HepG2 (cell line): Measurements from ENCODE around the gene ENO2. TPM values are rescaled to one million over a fixed set of nuclear protein-coding genes. Genes with fewer than 3 reads are reported as not detected.

ENCODE experiments used
- AGO2 ChIP-seq: fragments of 200-400 bp; formaldehyde crosslinking; optimal IDR thresholded peaks from 2 replicates; pipeline ENCODE3; 2017; ENCODE audit warnings: mild to moderate bottlenecking, low read depth, low read length, moderate library complexity
- HOXA3 ChIP-seq: sonication (generic); formaldehyde crosslinking; IDR thresholded peaks from 2 replicates; pipeline ENCODE4 v1.5.0; 2020; ENCODE audit warnings: missing genetic modification reagents
- ISL2 ChIP-seq: sonication (generic); formaldehyde crosslinking; IDR thresholded peaks from 2 replicates; pipeline ENCODE4 v1.5.0; 2020; ENCODE audit warnings: missing genetic modification reagents
- JUNB ChIP-seq: sonication (generic); formaldehyde crosslinking; IDR thresholded peaks from 2 replicates; pipeline ENCODE4 v1.8.0; 2022; ENCODE audit warnings: missing genetic modification reagents, mild to moderate bottlenecking, borderline replicate concordance
- KDM2A ChIP-seq: sonication (generic); formaldehyde crosslinking; IDR thresholded peaks from 2 replicates; pipeline ENCODE4 v1.4.0; 2020; ENCODE audit warnings: low read depth, missing genetic modification reagents, borderline replicate concordance
- KLF12 ChIP-seq: sonication (generic); formaldehyde crosslinking; IDR thresholded peaks from 2 replicates; pipeline ENCODE4 v1.4.0; 2020; ENCODE audit warnings: missing genetic modification reagents, borderline replicate concordance
- MBNL3 ChIP-seq: fragments of 250-450 bp; sonication (Bioruptor Pico); conservative IDR thresholded peaks from 2 replicates; pipeline ENCODE4 v1.8.0; 2022; ENCODE audit warnings: mild to moderate bottlenecking, inconsistent platforms
- MIER3 ChIP-seq: IDR thresholded peaks from 2 replicates; pipeline ENCODE4 v1.6.1; 2016; ENCODE audit warnings: missing compliant biosample characterization, borderline replicate concordance
- NRL ChIP-seq: sonication (generic); formaldehyde crosslinking; IDR thresholded peaks from 2 replicates; pipeline ENCODE4 v1.5.0; 2020; ENCODE audit warnings: missing genetic modification reagents, mild to moderate bottlenecking, moderate library complexity, borderline replicate concordance
- PHF20 ChIP-seq: sonication (generic); formaldehyde crosslinking; IDR thresholded peaks from 2 replicates; pipeline ENCODE4 v1.5.0; 2020; ENCODE audit warnings: mild to moderate bottlenecking, missing genetic modification reagents
- SKI ChIP-seq: fragments of 450-650 bp; IDR thresholded peaks from one replicate; pipeline ENCODE4 v1.6.1; 2018; ENCODE audit warnings: mild to moderate bottlenecking; ENCODE audit not compliant: partially characterized antibody
- SOX6 ChIP-seq, 2 experiments: fragments of 450-650 bp in 1 of 2; sonication (generic) in 1 of 2; formaldehyde crosslinking in 1 of 2; IDR thresholded peaks; 2 replicates each; pipeline versions ENCODE4 v1.4.0 to v1.6.1; 2017 to 2020; ENCODE audit warnings: antibody characterized with exemption in 1 of 2, mild to moderate bottlenecking in 1 of 2, missing genetic modification reagents in 1 of 2
- SRSF4 ChIP-seq: fragments of 200-400 bp; formaldehyde crosslinking; IDR thresholded peaks from one replicate; pipeline ENCODE4 v1.6.1; 2018; ENCODE audit warnings: mild to moderate bottlenecking, low read depth, low read length, moderate library complexity; ENCODE audit not compliant: poor library complexity, severe bottlenecking
- TBX2 ChIP-seq: sonication (generic); formaldehyde crosslinking; IDR thresholded peaks from 2 replicates; pipeline ENCODE4 v1.5.0; 2020; ENCODE audit warnings: missing genetic modification reagents, mild to moderate bottlenecking, borderline replicate concordance
- THAP11 ChIP-seq: IDR thresholded peaks from 2 replicates; pipeline ENCODE4 v1.6.1; 2016; ENCODE audit warnings: missing biosample characterization, missing genetic modification reagents
- ZMYM4 ChIP-seq: sonication (generic); formaldehyde crosslinking; IDR thresholded peaks from 2 replicates; pipeline ENCODE4 v1.8.1; 2023; ENCODE audit warnings: mild to moderate bottlenecking, missing genetic modification reagents
- ZNF430 ChIP-seq: sonication (generic); formaldehyde crosslinking; IDR thresholded peaks from 2 replicates; pipeline ENCODE4 v1.9.0; 2021; ENCODE audit warnings: mild to moderate bottlenecking, missing genetic modification reagents
- ZNF431 ChIP-seq: sonication (generic); formaldehyde crosslinking; IDR thresholded peaks from 2 replicates; pipeline ENCODE4 v1.9.0; 2022; ENCODE audit warnings: missing genetic modification reagents, low read depth, mild to moderate bottlenecking, borderline replicate concordance
- ZNF512B ChIP-seq: sonication (generic); formaldehyde crosslinking; IDR thresholded peaks from 2 replicates; pipeline ENCODE4 v1.5.1; 2020; ENCODE audit warnings: missing genetic modification reagents, mild to moderate bottlenecking, borderline replicate concordance
- ZNF709 ChIP-seq: sonication (generic); formaldehyde crosslinking; IDR thresholded peaks from 2 replicates; pipeline ENCODE4 v1.5.0; 2020; ENCODE audit warnings: mild to moderate bottlenecking, missing genetic modification reagents
- ZNF777 ChIP-seq: sonication (generic); formaldehyde crosslinking; IDR thresholded peaks from 2 replicates; pipeline ENCODE4 v1.4.0; 2020; ENCODE audit warnings: missing genetic modification reagents
- ZNF83 ChIP-seq: sonication (generic); formaldehyde crosslinking; IDR thresholded peaks from 2 replicates; pipeline ENCODE4 v1.4.0; 2020; ENCODE audit warnings: missing genetic modification reagents, mild to moderate bottlenecking, borderline replicate concordance
- polyA plus RNA-seq, 8 experiments: library from polyadenylated mRNA; depleted of rRNA in 3 of 8; stranded (reverse) in 7 of 8; unstranded in 1 of 8; fragments of >200 nt; fragmentation: Illumina TruSeq in 4 of 8; extraction: Trizol in 4 of 8; gene quantifications; 2 replicates each; pipeline versions ENCODE4 v1.2.1 to v1.2.3, GENCODE V29; 2011 to 2016; ENCODE audit warnings: low read depth in 4 of 8, missing spikeins in 1 of 8, mixed read lengths in 1 of 8; ENCODE audit not compliant: insufficient read depth in 1 of 8
- total RNA-seq, 5 experiments: library from RNA; depleted of rRNA; stranded (reverse); fragments of >200 nt; fragmentation: Illumina TruSeq; extraction: Trizol; gene quantifications; 2 replicates each; pipeline ENCODE4 v1.2.3, GENCODE V29; 2016; ENCODE audit warnings: low read depth in 1 of 5
- TF ChIP-seq, protein P1 (sequence below): IDR thresholded peaks from 2 replicates; pipeline ENCODE4 v1.6.1; 2016; ENCODE audit warnings: low read depth, control low read depth
- TF ChIP-seq, protein P2 (sequence below): sonication (generic); formaldehyde crosslinking; IDR thresholded peaks from 2 replicates; pipeline ENCODE4 v1.8.0; 2022; ENCODE audit warnings: missing genetic modification reagents, mild to moderate bottlenecking, inconsistent platforms, borderline replicate concordance

Gene ENO2
- total and polyA plus RNA-seq, 2 of the 13 experiments (the other 11 are each of a cell fraction or from before 2014, with no cell fraction given) = 19.3 to 136 TPM

DNA sequence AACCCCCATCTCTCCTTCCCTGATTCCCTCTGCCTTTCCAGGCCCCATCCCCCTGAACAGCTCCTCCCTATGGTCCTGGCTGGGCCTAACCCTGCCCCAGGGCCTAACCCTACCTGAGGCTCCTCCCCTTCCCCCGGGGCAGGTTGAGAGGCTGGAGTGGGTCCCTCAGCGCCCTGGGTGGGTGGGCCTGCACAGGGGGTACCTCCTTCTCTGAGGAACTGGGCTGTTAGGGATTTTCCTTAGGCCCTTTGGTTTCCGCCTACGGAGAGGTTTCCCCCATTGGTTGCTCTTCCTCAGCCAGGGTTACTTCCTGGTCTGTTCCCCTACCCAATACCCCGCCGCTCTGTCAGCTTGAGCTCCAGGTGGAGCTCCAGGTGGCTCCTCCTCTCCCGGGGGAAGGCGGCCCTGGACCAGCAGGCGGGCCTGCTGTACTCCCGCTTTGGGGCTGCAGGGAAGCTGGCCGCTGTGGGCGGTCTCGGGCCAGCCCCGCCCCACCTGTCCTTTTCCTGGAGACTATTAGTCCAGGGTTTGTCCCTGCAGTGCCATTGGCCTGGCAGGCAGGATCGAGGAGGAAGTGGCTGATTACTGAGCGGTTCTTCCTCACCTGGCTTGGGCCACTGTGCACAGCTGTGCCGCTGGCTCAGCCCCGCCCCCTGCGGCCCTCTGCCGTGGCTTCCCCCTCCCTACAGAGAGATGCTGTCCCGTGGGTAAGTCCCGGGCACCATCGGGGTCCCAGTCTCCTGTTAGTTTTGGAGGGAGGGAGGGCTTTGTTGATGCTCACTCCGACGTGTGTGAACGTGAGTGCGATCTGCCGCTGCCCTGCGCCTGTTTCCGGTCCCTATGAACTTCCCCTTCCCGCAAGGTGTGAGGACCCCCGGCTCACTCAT is 31.9 kb downstream of the ENO2 start (continued):
- no peak for TF ChIP-seq SOX6 (IDR thresholded peaks at IDR 0.05)
- peak; percentile 19; the same call in 1 of the 2 replicates for TF ChIP-seq SOX6 (CRISPR knock-in tag; IDR thresholded peaks at IDR 0.05)
- peak; percentile 76 for TF ChIP-seq NRL
- no peak for TF ChIP-seq ISL2 (CRISPR knock-in tag)
- TF ChIP-seq ZNF430 (CRISPR knock-in tag) = no peak; the same call in 1 of the 2 replicates
- TF ChIP-seq, protein P1, sequence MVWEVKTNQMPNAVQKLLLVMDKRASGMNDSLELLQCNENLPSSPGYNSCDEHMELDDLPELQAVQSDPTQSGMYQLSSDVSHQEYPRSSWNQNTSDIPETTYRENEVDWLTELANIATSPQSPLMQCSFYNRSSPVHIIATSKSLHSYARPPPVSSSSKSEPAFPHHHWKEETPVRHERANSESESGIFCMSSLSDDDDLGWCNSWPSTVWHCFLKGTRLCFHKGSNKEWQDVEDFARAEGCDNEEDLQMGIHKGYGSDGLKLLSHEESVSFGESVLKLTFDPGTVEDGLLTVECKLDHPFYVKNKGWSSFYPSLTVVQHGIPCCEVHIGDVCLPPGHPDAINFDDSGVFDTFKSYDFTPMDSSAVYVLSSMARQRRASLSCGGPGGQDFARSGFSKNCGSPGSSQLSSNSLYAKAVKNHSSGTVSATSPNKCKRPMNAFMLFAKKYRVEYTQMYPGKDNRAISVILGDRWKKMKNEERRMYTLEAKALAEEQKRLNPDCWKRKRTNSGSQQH (CRISPR knock-in tag) = peak; percentile 61
- peak; percentile 56; the same call in 1 of the 2 replicates for TF ChIP-seq KLF12
- TF ChIP-seq MBNL3 (CRISPR knock-in tag) = no peak
- TF ChIP-seq SRSF4 = no peak
- TF ChIP-seq ZNF512B (CRISPR knock-in tag) = no peak
- TF ChIP-seq ZNF83 (CRISPR knock-in tag) = peak; percentile 75; the same call in 1 of the 2 replicates
- TF ChIP-seq KDM2A (CRISPR knock-in tag) = peak; percentile 72
- 0 out of 2 replicates have a peak, but pooled peaks have one; percentile 34 for TF ChIP-seq MIER3 (CRISPR knock-in tag)
- TF ChIP-seq AGO2 = peak; percentile 79
- TF ChIP-seq PHF20 = peak; percentile 81
- TF ChIP-seq JUNB = no peak
- TF ChIP-seq ZNF709 (CRISPR knock-in tag) = no peak
- TF ChIP-seq ZNF777 (CRISPR knock-in tag) = 0 out of 2 replicates have a peak, but pooled peaks have one; percentile 31
- TF ChIP-seq TBX2 (CRISPR knock-in tag) = peak; percentile 76; the same call in 1 of the 2 replicates
- TF ChIP-seq HOXA3 = peak; percentile 48; the same call in 1 of the 2 replicates
- TF ChIP-seq THAP11 (CRISPR knock-in tag) = peak; percentile 72
- TF ChIP-seq ZNF431 (CRISPR knock-in tag) = no peak
- peak; percentile 14 for TF ChIP-seq SKI
- TF ChIP-seq, protein P2, sequence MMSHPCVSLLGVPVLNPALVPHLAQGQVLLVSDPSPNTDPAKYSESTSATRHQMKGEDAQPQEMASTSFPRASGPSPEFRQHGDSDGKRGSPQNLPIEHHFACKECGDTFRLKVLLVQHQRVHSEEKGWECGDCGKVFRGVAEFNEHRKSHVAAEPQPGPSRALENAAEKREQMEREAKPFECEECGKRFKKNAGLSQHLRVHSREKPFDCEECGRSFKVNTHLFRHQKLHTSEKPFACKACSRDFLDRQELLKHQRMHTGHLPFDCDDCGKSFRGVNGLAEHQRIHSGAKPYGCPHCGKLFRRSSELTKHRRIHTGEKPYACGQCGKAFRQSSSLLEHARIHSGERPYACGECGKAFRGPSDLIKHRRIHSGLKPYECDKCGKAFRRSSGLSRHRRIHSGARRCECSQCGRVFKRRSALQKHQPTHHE (CRISPR knock-in tag) = no peak
- TF ChIP-seq ZMYM4 (CRISPR knock-in tag) = no peak
